HG03432 (cell line): ENCODE data around the gene PRLH.
"Not testable (repeated sequence)": the region's sequence is repeated elsewhere in the genome, so short reads cannot be mapped to it uniquely, and the experiment has no call there.

Source experiments
- ATAC-seq: cut with Tn5 transposase; IDR thresholded peaks from one replicate; pipeline ENCODE4 v1.9.1; 2021; ENCODE audit warnings: mild to moderate bottlenecking, moderate library complexity; ENCODE audit not compliant: unreplicated experiment

PRLH gene

GRCh38 chr2:237577956-237578870 lies 11.8 kb downstream of the PRLH start:
- ATAC-seq = no peak

GRCh38 chr2:237581326-237581725 lies 15.0 kb downstream of the PRLH start:
- no peak for ATAC-seq

- peak; percentile 55 for ATAC-seq
Observed at GRCh38 chr2:237581751-237582746, 15.7 kb downstream of the PRLH start.

- no peak for ATAC-seq
Observed at GRCh38 chr2:237583385-237584295, 17.3 kb downstream of the PRLH start.

GRCh38 chr2:237585590-237586221 lies 19.3 kb downstream of the PRLH start:
- ATAC-seq = no peak

- ATAC-seq = no peak
Observed at GRCh38 chr2:237588044-237588696, 21.8 kb downstream of the PRLH start.

GRCh38 chr2:237590272-237591140 lies 24.1 kb downstream of the PRLH start, which contains the start of gene RAB17:
Gene RAB17 (minus strand): TSS chr2:237590734. CDS start chr2:237586154, 4,580 bp downstream.
- ATAC-seq = no peak

- no peak for ATAC-seq
Observed at GRCh38 chr2:237591141-237591881, 24.9 kb downstream of the PRLH start.

GRCh38 chr2:237592425-237592980 lies 26.1 kb downstream of the PRLH start:
- no peak for ATAC-seq

GRCh38 chr2:237593036-237593435 lies 26.7 kb downstream of the PRLH start:
- ATAC-seq = no peak

- ATAC-seq = no peak
Observed at GRCh38 chr2:237593596-237594320, 27.4 kb downstream of the PRLH start.

- ATAC-seq = no peak
Observed at GRCh38 chr2:237594514-237594871, 28.1 kb downstream of the PRLH start.

- ATAC-seq = not testable (repeated sequence)
Observed at GRCh38 chr2:237595829-237596519, 29.6 kb downstream of the PRLH start.

GRCh38 chr2:237596520-237597195 lies 30.3 kb downstream of the PRLH start:
- ATAC-seq = no peak
